ENCODE data around the gene SLC7A8. TPM values are rescaled to one million over a fixed set of nuclear protein-coding genes. Genes with fewer than 3 reads are reported as not detected.

Gene SLC7A8
- total RNA-seq, 3 donors from 2014 or later (not counting 1 experiment from before 2014, with no cell fraction given) = 0.42 to 1.2 (median 1.0) TPM

DNA sequence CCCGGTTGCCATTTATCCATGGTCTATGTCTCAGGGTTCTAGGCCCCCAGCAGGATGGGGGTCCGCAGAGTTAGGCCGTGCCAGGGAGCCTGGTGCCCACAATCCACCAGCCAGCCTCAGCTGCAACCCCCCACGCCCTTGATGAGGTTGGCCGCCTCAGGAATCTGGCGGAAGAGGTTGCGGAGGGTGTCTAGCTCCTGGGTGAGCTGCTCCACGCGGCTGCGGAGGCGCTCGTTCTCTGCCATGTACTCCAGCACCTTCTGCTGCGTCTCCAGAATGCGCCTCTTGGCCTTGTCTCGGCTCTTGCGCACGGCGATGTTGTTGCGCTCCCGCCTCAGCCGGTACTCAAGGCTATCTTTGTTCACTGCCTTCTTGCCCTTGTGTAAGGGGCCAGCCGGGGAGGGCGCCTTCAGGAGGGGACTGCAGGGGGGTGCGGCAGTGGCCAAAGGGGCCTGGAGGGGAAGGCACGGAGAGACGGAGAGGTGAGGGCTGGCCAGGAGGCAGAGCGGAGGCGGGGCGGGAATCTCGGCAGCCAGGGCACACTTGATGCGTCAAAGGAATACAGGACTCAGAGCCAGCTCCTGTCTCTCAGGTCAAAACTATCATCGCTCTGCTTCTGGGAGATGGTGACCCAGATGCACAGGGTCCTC, 66.0 kb downstream of the SLC7A8 start:
- 96% methylated on average over 32 of the region's 32 CpGs for WGBS (ENCODE audit: insufficient coverage)
- ATAC-seq = no peak
- Mint-ChIP-seq H3K27me3 (ENCODE audit: low read depth in 2 of 2) (peaks cover under 1 to 10% of the 10 kb centered on the region in 2 donors), H3K27ac (no peak overlapping the region), H3K9me3 (no peaks in the 10 kb centered on the region), H3K4me1 (peaks cover 10 to 11% of the 10 kb centered on the region in 2 donors), H3K36me3 (no peaks in the 10 kb centered on the region), H3K4me3 (no peak overlapping the region)
- Histone ChIP-seq H3K9me3 (ENCODE audit: control insufficient read depth, insufficient read depth, low read length) (no peaks in the 10 kb centered on the region), H3K4me1 (ENCODE audit: control insufficient read depth, insufficient read depth, low read length) (peaks cover 32% of the 10 kb centered on the region), H3K27me3 (ENCODE audit: control insufficient read depth, insufficient read depth, low read length) (no peaks in the 10 kb centered on the region), H3K27ac (ENCODE audit: low read length) (no peak overlapping the region), H3K4me3 (ENCODE audit: low read length) (no peak overlapping the region), H3K36me3 (ENCODE audit: control insufficient read depth, insufficient read depth, low read length) (no peaks in the 10 kb centered on the region)
- intact Hi-C loops (cut with micrococcal nuclease) = no loop called here
- TF ChIP-seq, protein P1, sequence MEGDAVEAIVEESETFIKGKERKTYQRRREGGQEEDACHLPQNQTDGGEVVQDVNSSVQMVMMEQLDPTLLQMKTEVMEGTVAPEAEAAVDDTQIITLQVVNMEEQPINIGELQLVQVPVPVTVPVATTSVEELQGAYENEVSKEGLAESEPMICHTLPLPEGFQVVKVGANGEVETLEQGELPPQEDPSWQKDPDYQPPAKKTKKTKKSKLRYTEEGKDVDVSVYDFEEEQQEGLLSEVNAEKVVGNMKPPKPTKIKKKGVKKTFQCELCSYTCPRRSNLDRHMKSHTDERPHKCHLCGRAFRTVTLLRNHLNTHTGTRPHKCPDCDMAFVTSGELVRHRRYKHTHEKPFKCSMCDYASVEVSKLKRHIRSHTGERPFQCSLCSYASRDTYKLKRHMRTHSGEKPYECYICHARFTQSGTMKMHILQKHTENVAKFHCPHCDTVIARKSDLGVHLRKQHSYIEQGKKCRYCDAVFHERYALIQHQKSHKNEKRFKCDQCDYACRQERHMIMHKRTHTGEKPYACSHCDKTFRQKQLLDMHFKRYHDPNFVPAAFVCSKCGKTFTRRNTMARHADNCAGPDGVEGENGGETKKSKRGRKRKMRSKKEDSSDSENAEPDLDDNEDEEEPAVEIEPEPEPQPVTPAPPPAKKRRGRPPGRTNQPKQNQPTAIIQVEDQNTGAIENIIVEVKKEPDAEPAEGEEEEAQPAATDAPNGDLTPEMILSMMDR (IDR thresholded peaks at IDR 0.05) = no peak
- no peak for DNase-seq

DNA sequence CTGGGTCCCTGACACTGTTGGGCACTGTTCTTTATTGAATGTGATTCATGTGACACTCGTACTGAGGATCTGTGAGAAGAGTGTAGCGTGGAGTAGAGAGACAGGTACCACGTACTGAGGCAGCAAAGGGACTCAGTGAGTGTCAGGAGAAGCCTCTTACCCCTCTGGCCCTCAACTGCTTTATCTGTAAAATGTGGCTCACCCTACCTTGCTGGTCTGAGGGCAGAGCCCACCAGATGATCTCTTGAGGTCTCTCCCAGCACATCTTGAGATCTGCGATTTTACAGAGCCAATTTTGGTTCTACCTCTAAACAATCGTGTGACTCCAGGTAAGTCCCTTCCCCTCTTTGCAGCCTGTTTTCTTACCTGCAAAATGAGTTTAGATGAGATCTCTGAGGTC, 67.5 kb downstream of the SLC7A8 start:
- Histone ChIP-seq H3K36me3 (ENCODE audit: control insufficient read depth, insufficient read depth, low read length) (no peaks in the 10 kb centered on the region), H3K4me3 (ENCODE audit: low read length) (no peak overlapping the region), H3K9me3 (ENCODE audit: control insufficient read depth, insufficient read depth, low read length) (no peaks in the 10 kb centered on the region), H3K27ac (ENCODE audit: low read length) (no peak overlapping the region), H3K4me1 (ENCODE audit: control insufficient read depth, insufficient read depth, low read length) (peaks cover 24% of the 10 kb centered on the region), H3K27me3 (ENCODE audit: control insufficient read depth, insufficient read depth, low read length) (no peaks in the 10 kb centered on the region)
- H3K27ac Mint-ChIP-seq = no peak overlapping the region
- H3K4me1 Mint-ChIP-seq = peaks cover 4% of the 10 kb centered on the region in 2 donors
- intact Hi-C loops (cut with micrococcal nuclease) = no loop called here
- DNase-seq = no peak
- no peak overlapping the region for H3K4me3 Mint-ChIP-seq
- ATAC-seq = no peak
- no peaks in the 10 kb centered on the region for H3K9me3 Mint-ChIP-seq
- TF ChIP-seq, protein P1 (IDR thresholded peaks at IDR 0.05) = no peak
- peaks cover 0 to 10% of the 10 kb centered on the region in 2 donors for H3K27me3 Mint-ChIP-seq (ENCODE audit: low read depth in 2 of 2)
- no peaks in the 10 kb centered on the region for H3K36me3 Mint-ChIP-seq
- 82% methylated on average over 5 of the region's 5 CpGs for WGBS (ENCODE audit: insufficient coverage)

DNA sequence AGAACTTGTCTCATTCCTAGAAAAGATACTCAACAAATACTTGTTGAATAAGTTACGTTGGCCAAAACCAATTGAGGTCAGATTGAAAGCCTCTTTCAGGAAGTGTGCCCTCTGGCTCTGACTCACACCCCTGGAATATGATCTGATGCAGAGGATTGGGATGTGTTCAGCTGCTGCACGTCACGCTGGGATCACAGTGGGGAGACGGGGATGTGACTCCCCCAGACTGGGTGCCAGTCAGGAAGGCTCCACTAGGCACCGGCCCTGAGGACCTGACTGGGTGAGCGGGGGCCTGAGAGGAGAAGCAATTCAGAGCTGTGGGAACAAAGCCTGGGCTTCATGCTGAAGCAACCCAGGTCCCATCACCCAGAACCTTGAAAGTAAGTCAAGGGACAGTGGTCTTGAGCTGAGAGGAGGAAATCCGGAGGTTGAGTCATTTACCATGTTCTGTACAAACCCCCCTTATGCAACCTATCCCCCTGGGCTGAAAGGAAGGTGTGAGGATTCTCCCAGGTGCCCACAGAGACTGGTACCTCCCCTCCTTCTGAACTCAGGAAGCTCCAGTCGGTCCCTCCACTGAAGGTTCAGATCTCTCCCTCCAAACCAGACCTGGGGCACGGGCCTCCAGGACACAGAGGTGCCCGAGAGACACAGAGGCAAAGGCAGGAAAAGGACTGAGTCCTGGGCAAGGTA, 68.3 kb downstream of the SLC7A8 start:
- Mint-ChIP-seq H3K36me3 (no peaks in the 10 kb centered on the region), H3K27me3 (ENCODE audit: low read depth in 2 of 2) (peaks cover 0 to 10% of the 10 kb centered on the region in 2 donors), H3K27ac (no peak overlapping the region), H3K9me3 (no peaks in the 10 kb centered on the region), H3K4me1 (no peaks in the 10 kb centered on the region), H3K4me3 (no peak overlapping the region)
- H3K27ac ChIP-seq (ENCODE audit: low read length) = no peak overlapping the region
- ATAC-seq (no peak), DNase-seq (no peak)
- H3K9me3 ChIP-seq (ENCODE audit: control insufficient read depth, insufficient read depth, low read length) = no peaks in the 10 kb centered on the region
- 84% methylated on average over 9 of the region's 10 CpGs for WGBS (ENCODE audit: insufficient coverage)
- H3K4me3 ChIP-seq (ENCODE audit: low read length) = no peak overlapping the region
- intact Hi-C loops (cut with micrococcal nuclease) = no loop called here
- H3K27me3 ChIP-seq (ENCODE audit: control insufficient read depth, insufficient read depth, low read length) = no peaks in the 10 kb centered on the region
- H3K4me1 ChIP-seq (ENCODE audit: control insufficient read depth, insufficient read depth, low read length) = peaks cover 17% of the 10 kb centered on the region
- no peaks in the 10 kb centered on the region for H3K36me3 ChIP-seq (ENCODE audit: control insufficient read depth, insufficient read depth, low read length)
- TF ChIP-seq, protein P1 (IDR thresholded peaks at IDR 0.05) = no peak

Measured in natural killer cell (primary cell).